ENCODE data around the gene UXS1. TPM values are rescaled to one million over a fixed set of nuclear protein-coding genes. Genes with fewer than 3 reads are reported as not detected.
"Not testable (repeated sequence)": the region's sequence is repeated elsewhere in the genome, so short reads cannot be mapped to it uniquely, and the experiment has no call there.

Gene UXS1
- 55.5 and 58.5 TPM in 2 replicates for total RNA-seq (ENCODE audit: low replicate concordance)
- long read RNA-seq, transcript UXS1-203 (15 exons, 1,839 nt): major isoform, 265 of 423 reads
- long read RNA-seq, transcript UXS1-201 (15 exons, 2,099 nt): minor isoform, 86 of 423 reads
- long read RNA-seq, partial matches to known transcripts: 13 of 423 reads
- long read RNA-seq, other reads (novel, unspliced or antisense): 59 of 423 reads

DNA sequence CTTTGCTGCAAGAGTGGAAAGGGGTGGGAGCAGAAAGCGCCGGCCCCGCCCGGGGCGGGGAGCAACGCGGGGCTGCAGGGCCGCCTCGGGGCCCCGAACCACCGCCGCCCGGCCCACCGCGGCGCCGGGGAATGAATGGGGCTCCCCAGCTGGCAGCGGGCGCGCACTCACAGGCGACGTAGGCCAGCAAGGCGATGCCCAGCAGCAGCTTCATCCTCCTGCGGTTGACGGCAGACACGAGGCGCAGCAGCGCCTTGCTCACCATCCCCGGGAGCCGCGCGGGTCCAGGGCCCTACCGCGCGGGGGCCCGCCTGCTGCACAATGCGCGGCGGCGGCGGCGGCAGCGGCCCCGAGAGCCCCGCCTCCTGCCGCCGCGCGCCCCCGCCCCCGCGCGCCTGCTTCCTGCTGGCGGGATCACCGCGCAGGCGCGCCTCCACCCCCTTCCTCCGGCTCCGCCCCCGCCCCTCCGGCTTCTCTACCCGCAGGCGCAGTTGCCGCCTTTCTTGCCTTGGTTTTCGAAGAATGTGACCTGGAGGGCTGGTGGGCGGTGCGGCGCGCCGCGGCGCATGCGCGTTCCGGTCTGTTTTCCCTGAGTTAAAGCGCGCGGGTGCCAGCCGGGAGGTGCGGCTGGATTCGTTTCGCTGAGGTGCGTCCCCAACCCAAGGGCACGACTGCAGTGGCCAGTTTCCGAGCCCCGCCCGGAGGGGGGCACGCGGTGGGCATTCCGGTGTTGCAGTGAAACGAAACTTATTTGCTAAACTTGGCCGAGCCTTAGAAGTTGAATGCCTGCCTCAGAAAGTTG is at the start of gene UXS1:
Gene UXS1, minus strand, starts transcription at position 325 of the 802 bp plus-strand sequence. Its CDS starts 60 bp downstream, at position 265.
- DNase-seq (ENCODE audit: extremely low spot score, unreplicated experiment): peak; percentile 99
- H3K4me3 Mint-ChIP-seq: peak within 1 kb of the TSS; percentile 92
- H3K36me3 Mint-ChIP-seq: peaks cover 15% of the 10 kb centered on the region
- peaks cover 42% of the 10 kb centered on the region for H3K4me1 Mint-ChIP-seq (ENCODE audit: unreplicated experiment)
- no peaks in the 10 kb centered on the region for H3K27me3 Mint-ChIP-seq
- peak within 1 kb of the TSS; percentile 87 for H3K27ac Mint-ChIP-seq
- TF ChIP-seq, protein P1, sequence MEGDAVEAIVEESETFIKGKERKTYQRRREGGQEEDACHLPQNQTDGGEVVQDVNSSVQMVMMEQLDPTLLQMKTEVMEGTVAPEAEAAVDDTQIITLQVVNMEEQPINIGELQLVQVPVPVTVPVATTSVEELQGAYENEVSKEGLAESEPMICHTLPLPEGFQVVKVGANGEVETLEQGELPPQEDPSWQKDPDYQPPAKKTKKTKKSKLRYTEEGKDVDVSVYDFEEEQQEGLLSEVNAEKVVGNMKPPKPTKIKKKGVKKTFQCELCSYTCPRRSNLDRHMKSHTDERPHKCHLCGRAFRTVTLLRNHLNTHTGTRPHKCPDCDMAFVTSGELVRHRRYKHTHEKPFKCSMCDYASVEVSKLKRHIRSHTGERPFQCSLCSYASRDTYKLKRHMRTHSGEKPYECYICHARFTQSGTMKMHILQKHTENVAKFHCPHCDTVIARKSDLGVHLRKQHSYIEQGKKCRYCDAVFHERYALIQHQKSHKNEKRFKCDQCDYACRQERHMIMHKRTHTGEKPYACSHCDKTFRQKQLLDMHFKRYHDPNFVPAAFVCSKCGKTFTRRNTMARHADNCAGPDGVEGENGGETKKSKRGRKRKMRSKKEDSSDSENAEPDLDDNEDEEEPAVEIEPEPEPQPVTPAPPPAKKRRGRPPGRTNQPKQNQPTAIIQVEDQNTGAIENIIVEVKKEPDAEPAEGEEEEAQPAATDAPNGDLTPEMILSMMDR (conservative IDR thresholded peaks at IDR 0.05): no peak
- peaks cover 7% of the 10 kb centered on the region for H3K9me3 Mint-ChIP-seq

DNA sequence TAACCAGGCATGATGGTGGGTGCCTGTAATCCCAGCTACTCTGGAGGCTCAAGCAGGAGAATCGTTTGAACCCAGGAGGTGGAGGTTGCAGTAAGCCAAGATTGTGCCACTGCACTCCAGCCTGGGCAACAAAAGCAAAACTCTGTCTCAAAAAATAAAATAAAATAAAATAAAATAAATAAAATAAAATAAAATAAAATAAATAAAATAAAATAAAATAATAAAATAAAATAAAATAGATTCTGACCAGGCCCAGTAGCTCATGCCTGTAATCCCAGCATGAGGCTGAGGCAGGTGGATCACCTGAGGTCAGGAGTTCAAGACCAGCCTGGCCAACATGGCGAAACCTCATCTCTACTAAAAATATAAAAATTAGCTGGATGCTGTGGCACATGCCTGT is 45.4 kb upstream of the UXS1 start:
- H3K27me3 Mint-ChIP-seq; H3K9me3 Mint-ChIP-seq; DNase-seq (ENCODE audit: extremely low spot score, unreplicated experiment); H3K4me3 Mint-ChIP-seq; H3K27ac Mint-ChIP-seq; H3K4me1 Mint-ChIP-seq (ENCODE audit: unreplicated experiment); H3K36me3 Mint-ChIP-seq: not testable (repeated sequence)

DNA sequence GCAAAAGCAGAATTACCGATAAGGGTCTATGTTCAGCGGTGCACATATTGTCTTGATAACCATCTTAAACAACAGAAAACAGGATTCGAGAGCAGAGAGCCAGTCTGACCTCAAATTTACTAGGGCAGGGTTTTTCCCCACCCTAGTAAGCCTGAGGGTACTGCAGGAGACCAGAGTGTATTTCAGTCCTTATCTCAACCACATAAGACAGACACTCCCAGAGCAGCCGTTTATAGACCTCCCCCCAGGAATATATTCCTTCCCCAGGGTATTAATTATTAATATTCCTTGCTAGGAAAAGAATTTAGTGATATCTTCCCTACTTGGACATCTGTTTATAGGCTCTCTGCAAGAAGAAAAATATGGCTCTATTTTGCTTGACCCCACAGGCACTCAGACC is 41.3 kb upstream of the UXS1 start:
- not testable (repeated sequence) for DNase-seq (ENCODE audit: extremely low spot score, unreplicated experiment); H3K4me3 Mint-ChIP-seq; H3K9me3 Mint-ChIP-seq; H3K36me3 Mint-ChIP-seq; H3K4me1 Mint-ChIP-seq (ENCODE audit: unreplicated experiment); H3K27me3 Mint-ChIP-seq; H3K27ac Mint-ChIP-seq

DNA sequence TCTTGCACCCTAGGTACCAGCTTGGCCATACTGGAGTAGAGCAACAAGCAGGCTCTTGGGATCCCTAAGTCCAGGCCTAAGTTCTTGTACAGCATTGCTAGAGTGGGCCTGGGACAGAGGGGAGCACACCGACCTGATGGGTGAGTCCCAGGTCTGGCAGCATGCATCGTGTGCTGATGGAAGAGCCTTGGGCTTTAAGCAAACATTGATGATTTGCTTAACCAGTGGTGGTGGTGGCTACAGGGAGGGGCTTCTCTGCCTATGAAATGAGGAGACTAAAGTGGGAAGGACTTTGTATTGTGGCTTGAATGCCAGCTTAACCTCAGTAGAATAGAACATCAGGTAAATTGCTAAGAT is 39.2 kb upstream of the UXS1 start:
- TF ChIP-seq, protein P1 (conservative IDR thresholded peaks at IDR 0.05): no peak
- Mint-ChIP-seq H3K27ac (no peak overlapping the region), H3K4me3 (no peak overlapping the region), H3K4me1 (ENCODE audit: unreplicated experiment) (no peaks in the 10 kb centered on the region), H3K9me3 (peaks cover 8% of the 10 kb centered on the region), H3K36me3 (no peaks in the 10 kb centered on the region), H3K27me3 (no peaks in the 10 kb centered on the region)
- DNase-seq (ENCODE audit: extremely low spot score, unreplicated experiment): no peak

DNA sequence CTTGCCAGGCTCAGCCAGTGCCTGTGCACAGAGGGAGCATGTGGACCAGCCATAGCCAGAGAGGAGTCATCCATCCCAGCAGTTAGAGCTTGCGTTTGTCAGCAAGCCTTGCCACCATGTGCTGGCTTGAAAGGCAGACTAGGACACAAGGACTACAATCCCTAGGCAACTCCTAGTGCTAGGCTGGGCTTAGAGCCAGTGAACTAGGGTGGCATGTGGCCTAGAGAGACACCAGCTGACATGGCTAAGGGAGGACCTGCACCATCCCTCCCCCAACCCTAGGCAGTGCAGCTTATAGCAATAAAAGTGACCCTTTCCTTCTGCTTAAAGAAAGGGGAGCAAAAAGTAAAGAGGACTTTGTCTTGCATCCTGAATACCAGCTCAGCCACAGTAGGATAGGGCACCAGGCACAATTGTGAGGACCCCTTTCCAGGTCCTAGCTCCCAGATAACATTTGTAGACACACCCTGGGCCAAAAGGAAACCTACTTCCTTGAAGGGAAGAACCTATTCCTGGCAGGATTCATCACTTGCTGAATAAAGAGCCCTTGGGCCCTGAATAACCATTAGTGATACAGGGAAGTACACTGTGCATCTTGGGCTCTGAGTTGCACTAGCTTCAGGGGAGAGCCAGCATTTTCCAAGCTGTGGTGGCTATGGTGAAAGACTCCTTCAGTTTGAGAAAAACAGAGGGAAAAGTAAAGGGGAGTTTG is 38.7 kb upstream of the UXS1 start:
- Mint-ChIP-seq H3K36me3 (no peaks in the 10 kb centered on the region), H3K9me3 (peaks cover 8% of the 10 kb centered on the region), H3K4me3 (no peak overlapping the region), H3K4me1 (ENCODE audit: unreplicated experiment) (no peaks in the 10 kb centered on the region), H3K27ac (no peak overlapping the region), H3K27me3 (no peaks in the 10 kb centered on the region)
- no peak for DNase-seq (ENCODE audit: extremely low spot score, unreplicated experiment)
- TF ChIP-seq, protein P1 (conservative IDR thresholded peaks at IDR 0.05): no peak

DNA sequence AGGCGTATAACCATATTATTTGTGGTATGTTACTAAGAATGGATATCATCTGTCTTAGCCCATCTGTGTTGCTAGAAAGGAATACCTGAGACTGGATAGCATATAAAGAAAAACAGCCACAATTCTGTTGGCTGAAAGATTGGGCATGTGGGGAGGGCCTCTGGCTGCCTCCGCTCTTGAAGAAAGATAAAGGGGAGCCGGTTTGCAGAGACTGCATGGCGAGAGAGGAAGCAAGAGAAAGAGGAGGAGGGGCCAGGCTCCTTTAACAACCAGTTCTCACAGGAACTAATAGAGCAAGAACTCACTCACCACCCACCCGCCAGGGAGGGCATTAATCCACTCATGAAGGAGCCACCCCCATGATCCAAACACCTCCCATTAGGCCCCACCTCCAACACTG is 29.2 kb upstream of the UXS1 start:
- Mint-ChIP-seq H3K9me3 (no peaks in the 10 kb centered on the region), H3K27ac (no peak overlapping the region), H3K4me1 (ENCODE audit: unreplicated experiment) (no peaks in the 10 kb centered on the region), H3K4me3 (no peak overlapping the region), H3K36me3 (no peaks in the 10 kb centered on the region), H3K27me3 (no peaks in the 10 kb centered on the region)
- TF ChIP-seq, protein P1 (conservative IDR thresholded peaks at IDR 0.05): no peak
- DNase-seq (ENCODE audit: extremely low spot score, unreplicated experiment): no peak

DNA sequence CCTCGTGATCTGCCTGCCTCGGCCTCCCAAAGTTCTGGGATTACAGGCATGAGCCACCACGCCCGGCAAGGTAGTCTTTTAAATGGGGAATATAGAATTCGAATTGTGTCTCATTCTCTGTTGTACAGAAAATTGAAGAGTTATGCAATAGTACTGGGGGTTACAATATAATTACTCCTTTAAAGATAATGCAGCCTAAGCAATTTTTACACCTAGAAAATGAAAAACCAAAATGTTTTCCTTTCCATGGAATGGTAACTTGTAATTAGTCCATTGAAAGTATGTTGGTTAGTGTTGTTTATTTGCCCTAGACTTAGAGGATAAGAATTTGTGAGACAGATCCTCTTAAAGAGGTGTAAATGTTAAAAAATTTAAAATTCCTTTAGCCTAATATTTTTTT is 28.0 kb upstream of the UXS1 start:
- not testable (repeated sequence) for H3K27me3 Mint-ChIP-seq; H3K4me1 Mint-ChIP-seq (ENCODE audit: unreplicated experiment); H3K9me3 Mint-ChIP-seq; H3K27ac Mint-ChIP-seq; H3K4me3 Mint-ChIP-seq; H3K36me3 Mint-ChIP-seq; DNase-seq (ENCODE audit: extremely low spot score, unreplicated experiment)
